ENCODE data around the gene RUNX1. TPM values are rescaled to one million over a fixed set of nuclear protein-coding genes. Genes with fewer than 3 reads are reported as not detected.

Gene RUNX1
- total and polyA plus RNA-seq, 2 donors (not counting 1 experiment from before 2014, with no cell fraction given), result 26.3 to 73.0 TPM

GRCh38 chr21:34890470-34890723 is 158.7 kb downstream of the RUNX1 start:
- Mint-ChIP-seq H3K27me3 (no peaks in the 10 kb centered on the region), H3K4me1 (peaks cover 38% of the 10 kb centered on the region), H3K4me3 (peak overlapping the region; percentile 94), H3K27ac (peak overlapping the region; percentile 93), H3K9me3 (ENCODE audit: insufficient read depth) (no peaks in the 10 kb centered on the region)
- Histone ChIP-seq H3K27me3 (replicated peaks in 1 of 4; ENCODE audit: control extremely low read depth in 1 of 4, control insufficient read depth in 3 of 4, insufficient read depth in 4 of 4, low read length in 3 of 4) (peaks cover 0 to 13% (median 2%) of the 10 kb centered on the region in 4 experiments), H2AFZ (ENCODE audit: insufficient read depth, low read depth, low read length, poor library complexity, severe bottlenecking) (peak overlapping the region; percentile 76), H3K9me3 (ENCODE audit: control extremely low read depth in 1 of 3, control insufficient read depth in 2 of 3, insufficient read depth in 1 of 3, low read length in 2 of 3) (peaks cover 0 to 4% (median 0%) of the 10 kb centered on the region in 3 donors), H4K20me1 (ENCODE audit: control insufficient read depth, insufficient read depth, low read length, poor library complexity, severe bottlenecking) (peaks cover 41% of the 10 kb centered on the region), H3K36me3 (replicated peaks in 1 of 2; ENCODE audit: control extremely low read depth in 1 of 2, control insufficient read depth in 1 of 2, extremely low read depth in 1 of 2, insufficient read depth in 2 of 2, low read length in 1 of 2) (no peaks in the 10 kb centered on the region), H3K9ac (ENCODE audit: low read length) (peak overlapping the region; percentile 72), H3K4me1 (ENCODE audit: control insufficient read depth in 2 of 2, insufficient read depth in 2 of 2, low read length in 2 of 2) (peaks cover 44 to 48% of the 10 kb centered on the region in 2 donors), H3K4me3 (ENCODE audit: control extremely low read depth in 1 of 5, extremely low read depth in 1 of 5, insufficient read depth in 1 of 5, low read depth in 2 of 5, low read length in 4 of 5) (peak overlapping the region; percentile 8 to 80 (median 62)), H3K79me2 (ENCODE audit: control insufficient read depth, insufficient read depth, low read length) (peaks cover 25% of the 10 kb centered on the region), H3K4me2 (replicated peaks; ENCODE audit: low read depth, low read length, poor library complexity, severe bottlenecking) (peak overlapping the region; percentile 99), H3K27ac (ENCODE audit: low read length in 2 of 2) (peak overlapping the region in 1 of 2 donors; percentile 82)
- POLR2A ChIA-PET, result interaction anchor here (0.9 to 2.3 kb wide), 8 partner anchors 16 to 510 kb away, joined by 3 to 21 read pairs (median 4); no protein-coding TSS in a partner anchor
- 24% methylated on average over 13 of the region's 14 CpGs for WGBS (ENCODE audit: insufficient coverage)
- CTCF ChIA-PET, result interaction anchor here (0.7 to 11.6 kb wide), 37 partner anchors 8 to 1050 kb away, joined by 3 to 131 read pairs (median 4); partner anchors contain the start of gene RUNX1
- ATAC-seq (ENCODE audit: low read depth) (no peak), DNase-seq (no peak)
- intact Hi-C loops (cut with micrococcal nuclease), result loop anchor here (1.0 to 10.0 kb wide), 7 partner anchors 87 to 950 kb away; no protein-coding TSS in a partner anchor
- TF ChIP-seq EZH2 (IDR thresholded peaks at IDR 0.05; ENCODE audit: borderline replicate concordance, insufficient read depth, low read depth, low read length, poor library complexity, severe bottlenecking) (no peak), CTCF (IDR thresholded peaks at IDR 0.05) (no peak)

Measured in B cell (primary cell).